HUES64 (cell line): ENCODE measurements around the gene HSPBP1.
"Not testable (repeated sequence)": the region's sequence is repeated elsewhere in the genome, so short reads cannot be mapped to it uniquely, and the experiment has no call there.

Experiments used
- H3K27ac ChIP-seq: 2 replicates; pipeline ENCODE4 v1.7.0; 2013; ENCODE audit warnings: low read depth, low read length, inconsistent platforms
- H3K27me3 ChIP-seq: 2 replicates; pipeline ENCODE4 v1.6.1; 2013; ENCODE audit warnings: mild to moderate bottlenecking, low read length; ENCODE audit not compliant: insufficient read depth
- H3K36me3 ChIP-seq: 2 replicates; pipeline ENCODE4 v1.6.1; 2013; ENCODE audit warnings: mild to moderate bottlenecking, low read length; ENCODE audit not compliant: insufficient read depth
- H3K4me1 ChIP-seq: 2 replicates; pipeline ENCODE4 v1.6.1; 2013; ENCODE audit warnings: mild to moderate bottlenecking, low read length, moderate library complexity; ENCODE audit not compliant: insufficient read depth
- H3K4me3 ChIP-seq: 2 replicates; pipeline ENCODE4 v1.5.1; 2013; ENCODE audit warnings: mild to moderate bottlenecking, low read length, moderate library complexity
- H3K9ac ChIP-seq: 2 replicates; pipeline ENCODE4 v1.6.1; 2013; ENCODE audit warnings: mild to moderate bottlenecking, low read depth, low read length
- H3K9me3 ChIP-seq: 2 replicates; pipeline ENCODE4 v1.6.1; 2013; ENCODE audit warnings: low read depth, low read length; ENCODE audit not compliant: insufficient read depth
- WGBS: fragments of 150-250, 120-280 bp; methylation state at CpG from one replicate; pipeline ENCODE4 v1.1.7; 2013; ENCODE audit warnings: missing lambda C conversion rate; 5-methylcytosine and 5-hydroxymethylcytosine counted together

HSPBP1 gene

GRCh38 chr19:55229145-55229788 is 50.6 kb downstream of the HSPBP1 start:
- H3K4me1 ChIP-seq: no peaks in the 10 kb centered on the region
- H3K9ac ChIP-seq: no peak overlapping the region
- peaks cover 49% of the 10 kb centered on the region for H3K36me3 ChIP-seq
- H3K27ac ChIP-seq: no peak overlapping the region
- 97% methylated on average over 16 of the region's 18 CpGs for WGBS
- H3K9me3 ChIP-seq: no peaks in the 10 kb centered on the region
- H3K4me3 ChIP-seq: no peak overlapping the region
- H3K27me3 ChIP-seq: no peaks in the 10 kb centered on the region

- Histone ChIP-seq H3K36me3 (peaks cover 43% of the 10 kb centered on the region), H3K9ac (no peak within 1 kb of the TSS)
These were observed 51.4 kb downstream of the HSPBP1 start, which contains the start of gene TMEM86B for GRCh38 chr19:55228403-55229031. Gene TMEM86B, minus strand, starts transcription at chr19:55228763. Its CDS starts 22 bp downstream, at chr19:55228741.

GRCh38 chr19:55228015-55228391 is 51.9 kb downstream of the HSPBP1 start:
- 85% methylated on average over 17 of the region's 17 CpGs for WGBS
- Histone ChIP-seq H3K27me3 (no peaks in the 10 kb centered on the region), H3K27ac (no peak overlapping the region), H3K36me3 (peaks cover 38% of the 10 kb centered on the region), H3K9ac (no peak overlapping the region), H3K9me3 (no peaks in the 10 kb centered on the region), H3K4me1 (no peaks in the 10 kb centered on the region), H3K4me3 (no peak overlapping the region)

More at GRCh38 chr19:55228403-55229031, 51.4 kb downstream of the HSPBP1 start, which contains the start of gene TMEM86B:
- H3K9me3 ChIP-seq: no peaks in the 10 kb centered on the region
- no peak within 1 kb of the TSS for H3K27ac ChIP-seq
- 91% methylated on average over 12 of the region's 12 CpGs for WGBS
- no peaks in the 10 kb centered on the region for H3K4me1 ChIP-seq
- H3K27me3 ChIP-seq: no peaks in the 10 kb centered on the region
- H3K4me3 ChIP-seq: no peak within 1 kb of the TSS

- Histone ChIP-seq H3K9me3 (no peaks in the 10 kb centered on the region), H3K27ac (no peak overlapping the region), H3K27me3 (no peaks in the 10 kb centered on the region), H3K4me1 (no peaks in the 10 kb centered on the region), H3K36me3 (peaks cover 32% of the 10 kb centered on the region), H3K9ac (no peak overlapping the region), H3K4me3 (no peak overlapping the region)
- 95% methylated on average over 25 of the region's 25 CpGs for WGBS
These were observed 52.5 kb downstream of the HSPBP1 start for GRCh38 chr19:55227241-55228014.

GRCh38 chr19:55226788-55227187 is 53.1 kb downstream of the HSPBP1 start:
- Histone ChIP-seq H3K27ac (no peak overlapping the region), H3K27me3 (no peaks in the 10 kb centered on the region), H3K36me3 (peaks cover 26% of the 10 kb centered on the region), H3K9ac (no peak overlapping the region), H3K4me1 (no peaks in the 10 kb centered on the region), H3K9me3 (no peaks in the 10 kb centered on the region), H3K4me3 (no peak overlapping the region)
- 87% methylated on average over 18 of the region's 18 CpGs for WGBS

- no peak overlapping the region for H3K4me3 ChIP-seq
- no peaks in the 10 kb centered on the region for H3K9me3 ChIP-seq
- H3K27me3 ChIP-seq: no peaks in the 10 kb centered on the region
- no peak overlapping the region for H3K27ac ChIP-seq
- no peaks in the 10 kb centered on the region for H3K4me1 ChIP-seq
- no peak overlapping the region for H3K9ac ChIP-seq
- peaks cover 21% of the 10 kb centered on the region for H3K36me3 ChIP-seq
- WGBS: 89% methylated on average over 9 of the region's 9 CpGs
These were observed 53.6 kb downstream of the HSPBP1 start for GRCh38 chr19:55226273-55226672.

GRCh38 chr19:55225415-55225958 is 54.4 kb downstream of the HSPBP1 start:
- Histone ChIP-seq H3K4me3 (no peak overlapping the region), H3K9ac (no peak overlapping the region), H3K9me3 (no peaks in the 10 kb centered on the region), H3K4me1 (no peaks in the 10 kb centered on the region), H3K27ac (no peak overlapping the region), H3K36me3 (peaks cover 14% of the 10 kb centered on the region; the same call in 1 of the 2 replicates), H3K27me3 (no peaks in the 10 kb centered on the region)
- WGBS: 87% methylated on average over 4 of the region's 7 CpGs

- not testable (repeated sequence) for H3K9me3 ChIP-seq, H3K27me3 ChIP-seq, H3K36me3 ChIP-seq, H3K27ac ChIP-seq, H3K4me1 ChIP-seq, H3K4me3 ChIP-seq, H3K9ac ChIP-seq
- 85% methylated on average over 10 of the region's 11 CpGs for WGBS
These were observed 55.1 kb downstream of the HSPBP1 start for GRCh38 chr19:55224679-55225414.

GRCh38 chr19:55224038-55224665 is 55.8 kb downstream of the HSPBP1 start:
- H3K9ac ChIP-seq: no peak overlapping the region
- H3K9me3 ChIP-seq: 0 out of 2 replicates have a peak, but pooled peaks cover 3% of the 10 kb centered on the region
- H3K27ac ChIP-seq: no peak overlapping the region
- 91% methylated on average over 26 of the region's 26 CpGs for WGBS
- no peaks in the 10 kb centered on the region for H3K4me1 ChIP-seq
- H3K4me3 ChIP-seq: no peak overlapping the region
- 0 out of 2 replicates have a peak, but pooled peaks cover 6% of the 10 kb centered on the region for H3K36me3 ChIP-seq
- no peaks in the 10 kb centered on the region for H3K27me3 ChIP-seq

GRCh38 chr19:55223291-55224037 is 56.4 kb downstream of the HSPBP1 start:
- no peak overlapping the region for H3K4me3 ChIP-seq
- no peak overlapping the region for H3K27ac ChIP-seq
- H3K27me3 ChIP-seq: no peaks in the 10 kb centered on the region
- H3K9ac ChIP-seq: no peak overlapping the region
- 0 out of 2 replicates have a peak, but pooled peaks cover 3% of the 10 kb centered on the region for H3K9me3 ChIP-seq
- 0 out of 2 replicates have a peak, but pooled peaks cover 6% of the 10 kb centered on the region for H3K36me3 ChIP-seq
- no peaks in the 10 kb centered on the region for H3K4me1 ChIP-seq
- 94% methylated on average over 17 of the region's 17 CpGs for WGBS
